Superior temporal gyrus (tissue), 1 donor: ENCODE measurements around the gene FTO.

Source experiments
- DNase-seq: peaks from one replicate; pipeline ENCODE4 v3.0.0-alpha.2; 2016; ENCODE audit errors: extremely low spot score

Gene FTO

GRCh38 chr16:54000361-54000760 is 296.4 kb downstream of the FTO start:
- no peak for DNase-seq

GRCh38 chr16:54006693-54007092 is 302.7 kb downstream of the FTO start:
- DNase-seq = no peak

- no peak for DNase-seq
Observed at GRCh38 chr16:54007504-54007903, 303.5 kb downstream of the FTO start.

- no peak for DNase-seq
Observed at GRCh38 chr16:54009464-54010176, 305.7 kb downstream of the FTO start.

GRCh38 chr16:54015147-54015546 is 311.2 kb downstream of the FTO start:
- no peak for DNase-seq

GRCh38 chr16:54022362-54022761 is 318.4 kb downstream of the FTO start:
- no peak for DNase-seq

GRCh38 chr16:54026456-54026855 is 322.5 kb downstream of the FTO start:
- no peak for DNase-seq

GRCh38 chr16:54027062-54027461 is 323.1 kb downstream of the FTO start:
- DNase-seq = no peak

GRCh38 chr16:54027558-54027957 is 323.6 kb downstream of the FTO start:
- DNase-seq = no peak

- DNase-seq = no peak
Observed at GRCh38 chr16:54027995-54028394, 324.0 kb downstream of the FTO start.

GRCh38 chr16:54030451-54030850 is 326.5 kb downstream of the FTO start:
- DNase-seq = no peak

GRCh38 chr16:54031107-54031760 is 327.3 kb downstream of the FTO start:
- DNase-seq = no peak

GRCh38 chr16:54033747-54034146 is 329.8 kb downstream of the FTO start:
- DNase-seq = no peak

GRCh38 chr16:54034684-54035083 is 330.7 kb downstream of the FTO start:
- DNase-seq = no peak

- no peak for DNase-seq
Observed at GRCh38 chr16:54040480-54040879, 336.5 kb downstream of the FTO start.

GRCh38 chr16:54040975-54041374 is 337.0 kb downstream of the FTO start:
- no peak for DNase-seq

GRCh38 chr16:54048586-54049495 is 344.9 kb downstream of the FTO start:
- no peak for DNase-seq

- no peak for DNase-seq
Observed at GRCh38 chr16:54049591-54050458, 345.9 kb downstream of the FTO start.

GRCh38 chr16:54050459-54051210 is 346.7 kb downstream of the FTO start:
- DNase-seq = no peak

- no peak for DNase-seq
Observed at GRCh38 chr16:54051821-54052220, 347.9 kb downstream of the FTO start.

GRCh38 chr16:54052271-54052670 is 348.3 kb downstream of the FTO start:
- no peak for DNase-seq
